ENCODE results near the gene EIF3L.

GRCh38 chr22:37852418-37852817 lies 3.2 kb downstream of the EIF3L start:
- TF ChIP-seq GATA2 (IDR thresholded peaks at IDR 0.05; ENCODE audit: insufficient read depth, insufficient read length, low read depth, low read length) (no peak), CTCF (IDR thresholded peaks at IDR 0.05; ENCODE audit: extremely low read depth in 1 of 2, insufficient read depth in 1 of 2, low read depth in 1 of 2, low read length in 2 of 2) (no peak), EZH2 (IDR thresholded peaks at IDR 0.05; ENCODE audit: borderline replicate concordance, low read depth, low read length, severe bottlenecking) (no peak), POLR2AphosphoS5 (IDR thresholded peaks at IDR 0.05; ENCODE audit: insufficient read depth, low read depth, low read length) (no peak), POLR2A (IDR thresholded peaks at IDR 0.05; ENCODE audit: low read depth, low read length) (no peak)

Data from endothelial cell of umbilical vein (primary cell).